GM12878 (cell line): Measurements from ENCODE around the gene ILRUN. TPM values are rescaled to one million over a fixed set of nuclear protein-coding genes. Genes with fewer than 3 reads are reported as not detected.

Source experiments
- ATAC-seq: fragments of 200-7000 bp; cut with Tn5 transposase; 3 replicates; pipeline ENCODE4 v1.9.1; 2020; ENCODE audit warnings: mild to moderate bottlenecking, moderate library complexity
- BruUV-seq: library from RNA; stranded (reverse); fragments of 400-500 nt; replicated peaks from 2 replicates; lab custom pipeline; 2021; lab: Mats Ljungman, UMichigan
- CTCF ChIA-PET: fragments of 300-600 bp; sonication (Branson Sonifier 250); formaldehyde crosslinking; extraction: SDS; loops from one replicate; lab custom pipeline; 2021; ENCODE audit warnings: inconsistent platforms; lab: Yijun Ruan, JAX
- POLR2A ChIA-PET: fragments of 350-600 bp; formaldehyde crosslinking; extraction: SDS; loops from one replicate; lab custom pipeline; 2021; ENCODE audit warnings: inconsistent platforms; lab: Charles Lee
- RAD21 ChIA-PET: fragments of 300-600 bp; sonication (Branson Sonifier 250); formaldehyde crosslinking; loops from one replicate; lab custom pipeline; 2023; ENCODE audit warnings: antibody characterized with exemption; ENCODE audit not compliant: unreplicated experiment; lab: Charles Lee
- SMC1A ChIA-PET: fragments of 300-600 bp; sonication (Branson Sonifier 250); formaldehyde crosslinking; loops from one replicate; lab custom pipeline; 2023; ENCODE audit not compliant: unreplicated experiment, uncharacterized antibody; lab: Charles Lee
- DNase-seq: peaks from one replicate; pipeline ENCODE4 v3.0.0-alpha.2; 2011; ENCODE audit warnings: low read depth, low spot score
- FAIRE-seq: peaks from 3 replicates; lab custom pipeline; 2011; peaks lifted over from hg19 to GRCh38; lab: Jason Lieb, UNC
- H2AFZ ChIP-seq: 2 replicates; pipeline ENCODE4 v1.6.0; 2011; ENCODE audit warnings: low read depth, low read length, control low read depth; ENCODE audit not compliant: control insufficient read depth
- H3K27ac ChIP-seq: 2 replicates; pipeline ENCODE4 v1.5.1; 2011; ENCODE audit warnings: control low read depth; ENCODE audit not compliant: control insufficient read depth, insufficient read depth
- H3K27me3 ChIP-seq, 2 experiments: replicated peaks in 1 of 2; 2 replicates each; pipeline versions ENCODE4 v1.6.0 to v1.6.1; 2011; ENCODE audit warnings: low read length in 1 of 2; ENCODE audit not compliant: control insufficient read depth in 2 of 2, insufficient read depth in 2 of 2
- H3K36me3 ChIP-seq, 2 experiments: 2 replicates each; pipeline ENCODE4 v1.5.1; 2011; ENCODE audit warnings: low read length in 1 of 2; ENCODE audit not compliant: control insufficient read depth in 2 of 2, insufficient read depth in 2 of 2
- H3K4me1 ChIP-seq: 2 replicates; pipeline ENCODE4 v1.6.1; 2011; ENCODE audit warnings: mild to moderate bottlenecking, low read length, moderate library complexity, mixed read lengths; ENCODE audit not compliant: control insufficient read depth, insufficient read depth
- H3K4me2 ChIP-seq: 2 replicates; pipeline ENCODE4 v1.6.0; 2011; ENCODE audit warnings: control low read depth; ENCODE audit not compliant: control insufficient read depth, insufficient read depth
- H3K4me3 ChIP-seq: fragments of 200-600 bp; sonication (generic); 2 replicates; pipeline ENCODE4 v1.5.1; 2016
- H3K79me2 ChIP-seq: 2 replicates; pipeline ENCODE4 v1.6.0; 2011; ENCODE audit warnings: low read length; ENCODE audit not compliant: control insufficient read depth, insufficient read depth
- H3K9ac ChIP-seq: 2 replicates; pipeline ENCODE4 v1.8.0; 2011; ENCODE audit warnings: low read length, control low read depth, mixed read lengths; ENCODE audit not compliant: control insufficient read depth, insufficient read depth
- H3K9me3 ChIP-seq: replicated peaks from 3 replicates; pipeline ENCODE4 v1.5.1; 2011; ENCODE audit warnings: mild to moderate bottlenecking, low read length; ENCODE audit not compliant: control insufficient read depth, insufficient read depth
- H4K20me1 ChIP-seq: 2 replicates; pipeline ENCODE4 v1.6.0; 2011; ENCODE audit not compliant: control insufficient read depth, insufficient read depth
- CEBPB ChIP-seq, 2 experiments: fragments of 150-350 bp in 1 of 2; IDR thresholded peaks; 2 replicates each; pipeline ENCODE4 v1.6.1; 2012 to 2014; ENCODE audit warnings: low read depth in 2 of 2, low read length in 2 of 2, borderline replicate concordance in 1 of 2, inconsistent platforms in 1 of 2
- CEBPZ ChIP-seq: fragments of 150-350 bp; IDR thresholded peaks from 2 replicates; pipeline ENCODE4 v1.6.1; 2016; ENCODE audit warnings: low read depth, low read length
- CREM ChIP-seq: IDR thresholded peaks from 2 replicates; pipeline ENCODE4 v1.6.1; 2014; ENCODE audit warnings: antibody characterized with exemption, low read depth
- CUX1 ChIP-seq: IDR thresholded peaks from 2 replicates; pipeline ENCODE4 v1.6.1; 2012; ENCODE audit warnings: improper control_type of control experiment, low read depth, low read length; ENCODE audit not compliant: insufficient replicate concordance
- EZH2 ChIP-seq: IDR thresholded peaks from 2 replicates; pipeline ENCODE4 v1.6.1; 2012; ENCODE audit warnings: low read depth, mild to moderate bottlenecking, control low read depth, inconsistent platforms, low read length, borderline replicate concordance; ENCODE audit not compliant: control insufficient read depth
- HCFC1 ChIP-seq: fragments of 150-350 bp; IDR thresholded peaks from 2 replicates; pipeline ENCODE4 v1.6.1; 2014; ENCODE audit warnings: low read length
- RELB ChIP-seq: fragments of 450-650 bp; IDR thresholded peaks from 2 replicates; pipeline ENCODE4 v1.6.1; 2017; ENCODE audit warnings: low read depth, mild to moderate bottlenecking, moderate library complexity
- SPI1 ChIP-seq: IDR thresholded peaks from 2 replicates; pipeline ENCODE4 v1.6.1; 2011; ENCODE audit warnings: low read depth, mild to moderate bottlenecking, low read length, moderate library complexity, borderline replicate concordance; ENCODE audit not compliant: insufficient read depth
- WGBS: methylation state at CpG from one replicate; pipeline ENCODE4 v1.1.6; 2016; ENCODE audit warnings: low lambda C conversion rate; ENCODE audit not compliant: insufficient replicate concordance, insufficient coverage; ENCODE audit errors: missing lambda C conversion rate; 5-methylcytosine and 5-hydroxymethylcytosine counted together
- in situ Hi-C: fragments of 300-500 bp; cut with MboI; formaldehyde crosslinking; loops from 9 replicates; pipeline ENCODE4 v1.14.3; 2018; ENCODE audit warnings: mixed read lengths
- intact Hi-C: fragments of 100-400 bp; cut with micrococcal nuclease; formaldehyde crosslinking; loops from one replicate; pipeline ENCODE4 v1.14.2; 2022; ENCODE audit not compliant: unreplicated experiment
- polyA plus RNA-seq, 11 experiments: library from polyadenylated mRNA; depleted of rRNA in 4 of 11; unstranded in 6 of 11; stranded (reverse) in 5 of 11; fragments of >200 nt; fragmentation: Nextera tagmentation in 4 of 11; fragmentation: Illumina TruSeq in 1 of 11; extraction: Ambion mirVana in 4 of 11; extraction: Trizol in 1 of 11; gene quantifications; 1 replicate in 1 of 11; 2 replicates in 10 of 11; pipeline versions ENCODE4 v1.2.1 to v1.2.3, GENCODE V29; 2011 to 2016; ENCODE audit warnings: inconsistent platforms in 2 of 11, missing spikeins in 2 of 11, low read depth in 1 of 11
- total RNA-seq, 4 experiments: library from RNA; depleted of rRNA in 3 of 4; stranded (reverse); fragments of >200 nt in 3 of 4; fragmentation: Illumina TruSeq in 1 of 4; extraction: Trizol in 1 of 4; gene quantifications; 2 replicates each; pipeline versions ENCODE4 v1.2.1 to v1.2.3, GENCODE V29; 2013 to 2021

The ILRUN gene
- total and polyA plus RNA-seq, 10 of the 15 experiments (the other 5 are each of a cell fraction or from before 2014, with no cell fraction given): 21.0 to 114 (median 48.9) TPM

DNA sequence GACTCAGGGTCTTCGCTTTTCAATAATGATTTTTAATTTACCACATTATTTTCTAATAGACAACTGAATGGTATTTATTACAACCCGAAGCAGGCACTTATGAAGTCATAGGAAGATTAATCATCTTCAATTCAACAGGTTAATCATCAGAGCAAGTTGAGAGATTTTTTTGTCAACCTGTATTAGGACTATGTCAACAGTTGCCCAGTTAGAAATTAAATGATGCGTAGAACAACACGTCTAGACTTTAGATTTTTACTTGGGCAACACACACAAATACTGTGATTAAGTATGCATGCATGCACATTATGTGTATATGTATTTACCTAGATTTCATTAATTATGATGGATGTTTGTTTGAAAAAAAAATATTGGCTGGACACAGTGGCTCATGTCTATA, 4.3 kb downstream of the ILRUN start:
- Histone ChIP-seq H2AFZ (no peak overlapping the region), H3K27me3 (no peaks in the 10 kb centered on the region), H3K36me3 (peaks cover 1 to 11% of the 10 kb centered on the region in 2 experiments), H4K20me1 (no peaks in the 10 kb centered on the region), H3K9ac (no peak overlapping the region), H3K27ac (no peak overlapping the region), H3K79me2 (peaks cover 95% of the 10 kb centered on the region), H3K4me2 (peak overlapping the region; percentile 59), H3K9me3 (peaks cover 4% of the 10 kb centered on the region; the same call in 2 of the 3 replicates), H3K4me3 (peak overlapping the region; percentile 16; the same call in 1 of the 2 replicates), H3K4me1 (no peaks in the 10 kb centered on the region; the same call in 1 of the 2 replicates)
- intact Hi-C loops: no loop called here
- ChIA-PET POLR2A (interaction anchor here (1.1 to 2.5 kb wide), 6 partner anchors 9 to 52 kb away, joined by 3 to 13 read pairs (median 5); no protein-coding TSS in a partner anchor), SMC1A (interaction anchor here (0.7 to 7.9 kb wide), 7 partner anchors 9 to 52 kb away, joined by 3 to 100 read pairs (median 9); no protein-coding TSS in a partner anchor), RAD21 (interaction anchor here (3.0 kb wide), 1 partner anchor 53 kb away, joined by 10 read pairs; no protein-coding TSS in a partner anchor), CTCF (interaction anchor here (0.9 to 1.4 kb wide), 2 partner anchors 19 to 54 kb away, joined by 4 to 6 read pairs; no protein-coding TSS in a partner anchor)
- WGBS: 85% methylated on average over 4 of the region's 4 CpGs
- DNase-seq (no peak), ATAC-seq (no peak), FAIRE-seq (no peak)
- in situ Hi-C loops: no loop called here
- BruUV-seq: TSS peak; percentile 22
- TF ChIP-seq RELB: no peak
- TF ChIP-seq EZH2: no peak
- TF ChIP-seq CEBPZ: no peak
- no peak for TF ChIP-seq SPI1
- no peak for TF ChIP-seq CUX1
- no peak for TF ChIP-seq HCFC1
- TF ChIP-seq CREM: no peak
- TF ChIP-seq CEBPB (IDR thresholded peaks at IDR 0.05; ENCODE audit: borderline replicate concordance in 1 of 2, low read depth in 2 of 2, low read length in 2 of 2): no peak
